Keratinocyte (primary cell): ENCODE data around the gene PCCA. TPM values are rescaled to one million over a fixed set of nuclear protein-coding genes. Genes with fewer than 3 reads are reported as not detected.

Experiments used
- DNase-seq: peaks from one replicate; pipeline ENCODE4 v3.0.0-alpha.2; 2011; ENCODE audit warnings: low read depth, missing footprints, low spot score
- FAIRE-seq: peaks from 2 replicates; lab custom pipeline; 2011; peaks lifted over from hg19 to GRCh38; lab: Jason Lieb, UNC
- H2AFZ ChIP-seq: 2 replicates; pipeline ENCODE4 v1.6.0; 2012; ENCODE audit warnings: low read length, control low read depth, inconsistent platforms; ENCODE audit not compliant: control insufficient read depth
- H3K27ac ChIP-seq: 2 replicates; pipeline ENCODE4 v1.5.1; 2011; ENCODE audit warnings: low read length; ENCODE audit not compliant: control insufficient read depth, insufficient read depth
- H3K27me3 ChIP-seq: 3 replicates; pipeline ENCODE4 v1.6.0; 2011; ENCODE audit warnings: low read length; ENCODE audit not compliant: control insufficient read depth, insufficient read depth; ENCODE audit errors: extremely low read depth
- H3K36me3 ChIP-seq, 2 experiments: 2 replicates in 1 of 2; 3 replicates in 1 of 2; pipeline ENCODE4 v1.5.1; 2011; ENCODE audit warnings: low read length in 2 of 2, mild to moderate bottlenecking in 1 of 2; ENCODE audit not compliant: control insufficient read depth in 2 of 2, insufficient read depth in 2 of 2; ENCODE audit errors: extremely low read depth in 1 of 2
- H3K4me1 ChIP-seq: 3 replicates; pipeline ENCODE4 v1.5.1; 2011; ENCODE audit warnings: low read length; ENCODE audit not compliant: control insufficient read depth, insufficient read depth; ENCODE audit errors: extremely low read depth
- H3K4me2 ChIP-seq: 3 replicates; pipeline ENCODE4 v1.6.0; 2011; ENCODE audit warnings: low read depth, low read length; ENCODE audit not compliant: control insufficient read depth, insufficient read depth; ENCODE audit errors: extremely low read depth
- H3K4me3 ChIP-seq, 3 experiments: fragments of 200-600 bp in 1 of 3; sonication (generic) in 1 of 3; 2 replicates in 2 of 3; 3 replicates in 1 of 3; pipeline ENCODE4 v1.5.1; 2011 to 2016; ENCODE audit warnings: low read length in 3 of 3, mild to moderate bottlenecking in 3 of 3, control low read depth in 2 of 3, inconsistent platforms in 1 of 3, low read depth in 1 of 3, mixed read lengths in 1 of 3, mixed run types in 1 of 3, moderate library complexity in 1 of 3; ENCODE audit not compliant: control insufficient read depth in 2 of 3, insufficient read depth in 2 of 3; ENCODE audit errors: extremely low read depth in 1 of 3
- H3K79me2 ChIP-seq: 2 replicates; pipeline ENCODE4 v1.6.0; 2012; ENCODE audit warnings: low read length; ENCODE audit not compliant: control insufficient read depth, insufficient read depth
- H3K9ac ChIP-seq: 3 replicates; pipeline ENCODE4 v1.6.0; 2011; ENCODE audit warnings: low read length; ENCODE audit not compliant: control insufficient read depth, insufficient read depth; ENCODE audit errors: extremely low read depth
- H3K9me1 ChIP-seq: 3 replicates; pipeline ENCODE4 v1.6.0; 2011; ENCODE audit warnings: low read length; ENCODE audit not compliant: control insufficient read depth, insufficient read depth; ENCODE audit errors: extremely low read depth
- H3K9me3 ChIP-seq: 2 replicates; pipeline ENCODE4 v1.5.1; 2012; ENCODE audit warnings: low read depth, low read length; ENCODE audit not compliant: control insufficient read depth
- H4K20me1 ChIP-seq: 3 replicates; pipeline ENCODE4 v1.6.0; 2011; ENCODE audit warnings: low read length; ENCODE audit not compliant: control insufficient read depth, insufficient read depth; ENCODE audit errors: extremely low read depth
- EZH2 ChIP-seq: IDR thresholded peaks from one replicate; pipeline ENCODE4 v1.6.1; 2012; ENCODE audit warnings: inconsistent platforms, mild to moderate bottlenecking, low read length, moderate library complexity
- dilution Hi-C: fragments of 300-500 bp; cut with MboI; formaldehyde crosslinking; loops from one replicate; pipeline ENCODE4 v1.7.0; 2020; ENCODE audit warnings: low sequenced_read_pairs; ENCODE audit not compliant: extremely low pct_ligation_motif_present
- polyA plus RNA-seq, 5 experiments: library from polyadenylated mRNA; depleted of rRNA in 3 of 5; stranded (reverse) in 3 of 5; stranded (forward) in 1 of 5; unstranded in 1 of 5; fragments of >200 nt; gene quantifications; 1 replicate in 1 of 5; 2 replicates in 3 of 5; 3 replicates in 1 of 5; pipeline versions ENCODE4 v1.2.1 to v1.2.3, GENCODE V29; 2011 to 2012; ENCODE audit warnings: missing spikeins in 2 of 5, low read depth in 1 of 5, low replicate concordance in 1 of 5
- TF ChIP-seq, protein P1 (sequence below), 3 experiments: IDR thresholded peaks in 1 of 3; conservative IDR thresholded peaks in 1 of 3; optimal IDR thresholded peaks in 1 of 3; 2 replicates in 2 of 3; 3 replicates in 1 of 3; pipeline versions ENCODE3 to v1.5.1; 2011; ENCODE audit warnings: low read length in 3 of 3, mild to moderate bottlenecking in 3 of 3, moderate library complexity in 2 of 3, control low read depth in 1 of 3, inconsistent platforms in 1 of 3; ENCODE audit not compliant: insufficient read depth in 2 of 3; ENCODE audit errors: extremely low read depth in 1 of 3

The PCCA gene
- polyA plus RNA-seq, 1 donor (not counting 4 experiments of a cell fraction or from before 2014, with no cell fraction given) = 8.1 TPM

GRCh38 chr13:100100115-100100879 lies 11.4 kb downstream of the PCCA start:
- no peaks in the 10 kb centered on the region for H3K36me3 ChIP-seq
- no peaks in the 10 kb centered on the region for H4K20me1 ChIP-seq
- H2AFZ ChIP-seq = peak overlapping the region; percentile 73
- no peaks in the 10 kb centered on the region for H3K27me3 ChIP-seq
- peak overlapping the region; percentile 79 for H3K27ac ChIP-seq
- dilution Hi-C loops = no loop called here
- TF ChIP-seq EZH2 = no peak
- TF ChIP-seq, protein P1, sequence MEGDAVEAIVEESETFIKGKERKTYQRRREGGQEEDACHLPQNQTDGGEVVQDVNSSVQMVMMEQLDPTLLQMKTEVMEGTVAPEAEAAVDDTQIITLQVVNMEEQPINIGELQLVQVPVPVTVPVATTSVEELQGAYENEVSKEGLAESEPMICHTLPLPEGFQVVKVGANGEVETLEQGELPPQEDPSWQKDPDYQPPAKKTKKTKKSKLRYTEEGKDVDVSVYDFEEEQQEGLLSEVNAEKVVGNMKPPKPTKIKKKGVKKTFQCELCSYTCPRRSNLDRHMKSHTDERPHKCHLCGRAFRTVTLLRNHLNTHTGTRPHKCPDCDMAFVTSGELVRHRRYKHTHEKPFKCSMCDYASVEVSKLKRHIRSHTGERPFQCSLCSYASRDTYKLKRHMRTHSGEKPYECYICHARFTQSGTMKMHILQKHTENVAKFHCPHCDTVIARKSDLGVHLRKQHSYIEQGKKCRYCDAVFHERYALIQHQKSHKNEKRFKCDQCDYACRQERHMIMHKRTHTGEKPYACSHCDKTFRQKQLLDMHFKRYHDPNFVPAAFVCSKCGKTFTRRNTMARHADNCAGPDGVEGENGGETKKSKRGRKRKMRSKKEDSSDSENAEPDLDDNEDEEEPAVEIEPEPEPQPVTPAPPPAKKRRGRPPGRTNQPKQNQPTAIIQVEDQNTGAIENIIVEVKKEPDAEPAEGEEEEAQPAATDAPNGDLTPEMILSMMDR (optimal IDR thresholded peaks at IDR 0.05 in 1 of 3, IDR thresholded peaks at IDR 0.05 in 1 of 3, conservative IDR thresholded peaks at IDR 0.05 in 1 of 3; ENCODE audit: extremely low read depth in 1 of 3, insufficient read depth in 2 of 3, low read length in 3 of 3) = no peak
- DNase-seq = no peak
- no peaks in the 10 kb centered on the region for H3K9me3 ChIP-seq
- H3K4me1 ChIP-seq = peaks cover 25% of the 10 kb centered on the region
- H3K9me1 ChIP-seq = no peaks in the 10 kb centered on the region
- peak overlapping the region; percentile 22 for H3K9ac ChIP-seq
- peaks cover 3% of the 10 kb centered on the region for H3K79me2 ChIP-seq
- H3K4me3 ChIP-seq = peak overlapping the region in 2 of 3 experiments; percentile 13 to 48
- peak; percentile 89 for FAIRE-seq
- H3K4me2 ChIP-seq = peak overlapping the region; percentile 88

- DNase-seq (no peak), FAIRE-seq (peak; percentile 36)
- peaks cover 37% of the 10 kb centered on the region for H3K4me1 ChIP-seq
- dilution Hi-C loops = no loop called here
- TF ChIP-seq, protein P1 (optimal IDR thresholded peaks at IDR 0.05 in 1 of 3, IDR thresholded peaks at IDR 0.05 in 1 of 3, conservative IDR thresholded peaks at IDR 0.05 in 1 of 3; ENCODE audit: extremely low read depth in 1 of 3, insufficient read depth in 2 of 3, low read length in 3 of 3) = no peak
- no peak for TF ChIP-seq EZH2
- no peaks in the 10 kb centered on the region for H3K36me3 ChIP-seq
- H2AFZ ChIP-seq = no peak overlapping the region
- H3K27ac ChIP-seq = no peak overlapping the region
- H3K9ac ChIP-seq = no peak overlapping the region
- H3K9me3 ChIP-seq = no peaks in the 10 kb centered on the region
- H4K20me1 ChIP-seq = no peaks in the 10 kb centered on the region
- H3K79me2 ChIP-seq = peaks cover 3% of the 10 kb centered on the region
- H3K4me2 ChIP-seq = no peak overlapping the region
- H3K4me3 ChIP-seq = no peak overlapping the region
- H3K27me3 ChIP-seq = no peaks in the 10 kb centered on the region
- H3K9me1 ChIP-seq = no peaks in the 10 kb centered on the region
Measured at GRCh38 chr13:100102042-100102441, 13.1 kb downstream of the PCCA start.
